WTC11 (cell line): Measurements from ENCODE around the gene RADIL. TPM values are rescaled to one million over a fixed set of nuclear protein-coding genes. Genes with fewer than 3 reads are reported as not detected.

Source experiments
- ATAC-seq: fragments of 200-7000 bp; cut with Tn5 transposase; 2 replicates; pipeline ENCODE4 v1.10.0; 2021; ENCODE audit warnings: mild to moderate bottlenecking, moderate library complexity
- CTCF ChIA-PET: fragments of 300-600 bp; sonication (Branson Sonifier 250); formaldehyde crosslinking; loops from one replicate; lab custom pipeline; 2021; ENCODE audit warnings: antibody characterized with exemption; lab: Charles Lee
- POLR2A ChIA-PET: fragments of 350-600 bp; sonication (Branson Sonifier 250); formaldehyde crosslinking; loops from one replicate; lab custom pipeline; 2021; ENCODE audit warnings: antibody characterized with exemption; lab: Charles Lee
- DNase-seq: peaks from one replicate; pipeline ENCODE4 v3.0.0; 2021; ENCODE audit warnings: low spot score
- H3K27ac Mint-ChIP-seq: 2 replicates; pipeline ENCODE4 v1.8.0; 2021; ENCODE audit warnings: mixed read lengths
- H3K27me3 Mint-ChIP-seq: 2 replicates; pipeline ENCODE4 v1.8.0; 2021; ENCODE audit warnings: low read depth, mild to moderate bottlenecking, moderate library complexity, mixed read lengths
- H3K36me3 Mint-ChIP-seq: 2 replicates; pipeline ENCODE4 v1.8.0; 2021; ENCODE audit warnings: mixed read lengths
- H3K4me1 Mint-ChIP-seq: 2 replicates; pipeline ENCODE4 v1.8.0; 2022; ENCODE audit warnings: mixed read lengths
- H3K4me3 Mint-ChIP-seq: 2 replicates; pipeline ENCODE4 v1.8.0; 2021; ENCODE audit warnings: mild to moderate bottlenecking, moderate library complexity, mixed read lengths
- H3K9me3 Mint-ChIP-seq: 2 replicates; pipeline ENCODE4 v1.8.0; 2021; ENCODE audit warnings: mixed read lengths
- AFF4 ChIP-seq: sonication (generic); formaldehyde crosslinking; IDR thresholded peaks from 2 replicates; pipeline ENCODE4 v1.8.1; 2023; ENCODE audit warnings: mild to moderate bottlenecking, missing genetic modification reagents, borderline replicate concordance
- CREB1 ChIP-seq: sonication (generic); formaldehyde crosslinking; IDR thresholded peaks from 2 replicates; pipeline ENCODE4 v1.8.0; 2023; ENCODE audit warnings: mild to moderate bottlenecking, missing genetic modification reagents
- CTCF ChIP-seq: fragments of 200-600 bp; IDR thresholded peaks from 2 replicates; pipeline ENCODE4 v1.8.0; 2022; ENCODE audit warnings: antibody characterized with exemption
- ESRRA ChIP-seq: sonication (generic); formaldehyde crosslinking; IDR thresholded peaks from 2 replicates; pipeline ENCODE4 v1.8.1; 2022; ENCODE audit warnings: mild to moderate bottlenecking, missing genetic modification reagents, borderline replicate concordance
- GRHL2 ChIP-seq: fragments of 250-450 bp; sonication (Bioruptor Pico); IDR thresholded peaks from 2 replicates; pipeline ENCODE4 v1.8.0; 2022; ENCODE audit warnings: mild to moderate bottlenecking, moderate library complexity; ENCODE audit not compliant: insufficient replicate concordance, severe bottlenecking
- JAZF1 ChIP-seq: fragments of 250-450 bp; sonication (Bioruptor Pico); IDR thresholded peaks from 2 replicates; pipeline ENCODE4 v1.9.0; 2021; ENCODE audit warnings: moderate library complexity, mild to moderate bottlenecking, inconsistent platforms
- MYBL2 ChIP-seq: sonication (generic); formaldehyde crosslinking; IDR thresholded peaks from 2 replicates; pipeline ENCODE4 v1.8.1; 2023; ENCODE audit warnings: mild to moderate bottlenecking, moderate library complexity, missing genetic modification reagents
- NFATC4 ChIP-seq: fragments of 250-450 bp; sonication (Bioruptor Pico); IDR thresholded peaks from 2 replicates; pipeline ENCODE4 v1.9.0; 2021; ENCODE audit warnings: mild to moderate bottlenecking
- NFE2L1 ChIP-seq: sonication (generic); formaldehyde crosslinking; IDR thresholded peaks from 2 replicates; pipeline ENCODE4 v1.8.1; 2023; ENCODE audit warnings: missing genetic modification reagents
- NFYB ChIP-seq: sonication (generic); formaldehyde crosslinking; conservative IDR thresholded peaks from 2 replicates; pipeline ENCODE4 v1.8.0; 2022; ENCODE audit warnings: low read depth, missing genetic modification reagents
- NR1H2 ChIP-seq: sonication (generic); formaldehyde crosslinking; IDR thresholded peaks from 2 replicates; pipeline ENCODE4 v1.9.0; 2021; ENCODE audit warnings: mild to moderate bottlenecking, moderate library complexity, missing genetic modification reagents
- NR3C1 ChIP-seq: sonication (generic); formaldehyde crosslinking; conservative IDR thresholded peaks from 2 replicates; pipeline ENCODE4 v1.8.1; 2023; ENCODE audit warnings: low read depth, mild to moderate bottlenecking, missing genetic modification reagents
- PREB ChIP-seq: sonication (generic); formaldehyde crosslinking; IDR thresholded peaks from 2 replicates; pipeline ENCODE4 v1.8.1; 2022; ENCODE audit warnings: mild to moderate bottlenecking, missing genetic modification reagents, moderate library complexity, borderline replicate concordance
- PRRX2 ChIP-seq: fragments of 250-450 bp; sonication (Bioruptor Pico); IDR thresholded peaks from 2 replicates; pipeline ENCODE4 v1.8.0; 2021; ENCODE audit warnings: mild to moderate bottlenecking
- RORB ChIP-seq: fragments of 250-450 bp; sonication (Bioruptor Pico); IDR thresholded peaks from 2 replicates; pipeline ENCODE4 v1.9.0; 2021; ENCODE audit warnings: mild to moderate bottlenecking
- SMAD3 ChIP-seq: sonication (generic); formaldehyde crosslinking; IDR thresholded peaks from 2 replicates; pipeline ENCODE4 v1.8.0; 2022; ENCODE audit warnings: missing genetic modification reagents, mild to moderate bottlenecking, borderline replicate concordance
- SOX15 ChIP-seq: fragments of 250-450 bp; sonication (Bioruptor Pico); IDR thresholded peaks from 2 replicates; pipeline ENCODE4 v1.9.0; 2021; ENCODE audit warnings: mild to moderate bottlenecking
- STAT6 ChIP-seq: sonication (generic); formaldehyde crosslinking; conservative IDR thresholded peaks from 2 replicates; pipeline ENCODE4 v1.8.1; 2023; ENCODE audit warnings: mild to moderate bottlenecking, low read depth, missing genetic modification reagents, moderate library complexity
- ZBTB43 ChIP-seq: sonication (generic); formaldehyde crosslinking; IDR thresholded peaks from 2 replicates; pipeline ENCODE4 v1.8.1; 2023; ENCODE audit warnings: mild to moderate bottlenecking, missing genetic modification reagents
- ZMAT4 ChIP-seq: fragments of 250-450 bp; sonication (Bioruptor Pico); IDR thresholded peaks from 2 replicates; pipeline ENCODE4 v1.9.0; 2021; ENCODE audit warnings: mild to moderate bottlenecking
- ZNF281 ChIP-seq: sonication (generic); formaldehyde crosslinking; IDR thresholded peaks from 2 replicates; pipeline ENCODE4 v1.8.0; 2023; ENCODE audit warnings: mild to moderate bottlenecking, missing genetic modification reagents
- total RNA-seq: library from RNA; stranded (reverse); gene quantifications from 3 replicates; pipeline ENCODE4 v1.2.3, GENCODE V29; 2021

Gene RADIL
- total RNA-seq, 1 experiment from 2014 or later, result 11.1 TPM

- TF ChIP-seq NFYB (no peak), AFF4 (CRISPR knock-in tag) (no peak), SOX15 (CRISPR knock-in tag) (no peak)
Observed at GRCh38 chr7:4906682-4907081, 23.2 kb upstream of the RADIL start (continued).

- Mint-ChIP-seq H3K9me3 (peaks cover 14% of the 10 kb centered on the region), H3K36me3 (no peaks in the 10 kb centered on the region), H3K27me3 (no peaks in the 10 kb centered on the region; the same call in 1 of the 2 replicates), H3K27ac (no peak overlapping the region), H3K4me1 (no peaks in the 10 kb centered on the region), H3K4me3 (no peak overlapping the region)
- POLR2A ChIA-PET, result no interaction called here
- CTCF ChIA-PET, result no interaction called here
- TF ChIP-seq PREB (no peak), ESRRA (CRISPR knock-in tag) (no peak), NFE2L1 (CRISPR knock-in tag) (no peak), PRRX2 (no peak)
- ATAC-seq (no peak), DNase-seq (no peak)
Observed at GRCh38 chr7:4905171-4905570, 21.7 kb upstream of the RADIL start.

GRCh38 chr7:4904346-4904745, 20.8 kb upstream of the RADIL start:
- Mint-ChIP-seq H3K27ac (no peak overlapping the region), H3K4me1 (no peaks in the 10 kb centered on the region), H3K36me3 (no peaks in the 10 kb centered on the region), H3K9me3 (peaks cover 14% of the 10 kb centered on the region), H3K4me3 (no peak overlapping the region), H3K27me3 (no peaks in the 10 kb centered on the region; the same call in none of the 2 replicates)
- CTCF ChIA-PET, result no interaction called here
- ATAC-seq (no peak), DNase-seq (no peak)
- POLR2A ChIA-PET, result no interaction called here
- TF ChIP-seq STAT6 (CRISPR knock-in tag), result no peak
- TF ChIP-seq GRHL2 (CRISPR knock-in tag), result no peak
- TF ChIP-seq JAZF1 (CRISPR knock-in tag), result no peak
- no peak for TF ChIP-seq ZBTB43 (CRISPR knock-in tag)
- no peak for TF ChIP-seq ZMAT4 (CRISPR knock-in tag)
- no peak for TF ChIP-seq NR3C1 (CRISPR knock-in tag)
- TF ChIP-seq CTCF, result no peak
- no peak for TF ChIP-seq ZNF281 (CRISPR knock-in tag)
- TF ChIP-seq SMAD3 (CRISPR knock-in tag), result no peak
- TF ChIP-seq RORB (CRISPR knock-in tag), result no peak
- no peak for TF ChIP-seq NR1H2 (CRISPR knock-in tag)
- TF ChIP-seq NFYB, result no peak
- TF ChIP-seq NFATC4 (CRISPR knock-in tag), result no peak
- no peak for TF ChIP-seq MYBL2 (CRISPR knock-in tag)
- TF ChIP-seq CREB1 (CRISPR knock-in tag), result no peak
